Endothelial cell of umbilical vein (primary cell): ENCODE data around the gene PTPRT. TPM values are rescaled to one million over a fixed set of nuclear protein-coding genes. Genes with fewer than 3 reads are reported as not detected.

Experiments
- BruUV-seq: library from RNA; stranded (reverse); fragments of 400-500 nt; replicated peaks from 2 replicates; lab custom pipeline; 2021; lab: Mats Ljungman, UMichigan
- CTCF ChIA-PET: fragments of 300-600, 350-600 bp; sonication (Branson Sonifier 250); formaldehyde crosslinking; loops from one replicate; lab custom pipeline; 2021; ENCODE audit warnings: antibody characterized with exemption, inconsistent platforms; lab: Charles Lee
- POLR2A ChIA-PET: fragments of 300-600, 350-600 bp; sonication (Branson Sonifier 250); formaldehyde crosslinking; loops from one replicate; lab custom pipeline; 2021; ENCODE audit warnings: antibody characterized with exemption, inconsistent platforms; lab: Charles Lee
- DNase-seq: peaks from one replicate; pipeline ENCODE4 v3.0.0-alpha.2; 2011; ENCODE audit warnings: low read depth, low spot score
- FAIRE-seq: peaks from 2 replicates; lab custom pipeline; 2011; peaks lifted over from hg19 to GRCh38; lab: Jason Lieb, UNC
- H2AFZ ChIP-seq: 2 replicates; pipeline ENCODE4 v1.6.0; 2012; ENCODE audit warnings: low read depth, low read length, control low read depth, inconsistent platforms
- H3K27ac ChIP-seq: 2 replicates; pipeline ENCODE4 v1.5.1; 2011; ENCODE audit warnings: low read depth, mild to moderate bottlenecking, control low read depth, low read length, moderate library complexity; ENCODE audit not compliant: insufficient read depth
- H3K27me3 ChIP-seq, 2 experiments: 2 replicates each; pipeline versions ENCODE4 v1.6.0 to v1.6.1; 2011; ENCODE audit warnings: low read length in 2 of 2, mixed read lengths in 1 of 2; ENCODE audit not compliant: control insufficient read depth in 2 of 2, insufficient read depth in 2 of 2
- H3K36me3 ChIP-seq, 2 experiments: 2 replicates in 1 of 2; 3 replicates in 1 of 2; pipeline ENCODE4 v1.5.1; 2011; ENCODE audit warnings: low read length in 2 of 2, mild to moderate bottlenecking in 1 of 2, moderate library complexity in 1 of 2; ENCODE audit not compliant: control insufficient read depth in 2 of 2, insufficient read depth in 2 of 2; ENCODE audit errors: extremely low read depth in 1 of 2
- H3K4me1 ChIP-seq: 3 replicates; pipeline ENCODE4 v1.5.1; 2011; ENCODE audit warnings: mild to moderate bottlenecking, low read length; ENCODE audit not compliant: control insufficient read depth, insufficient read depth; ENCODE audit errors: extremely low read depth
- H3K4me2 ChIP-seq: 2 replicates; pipeline ENCODE4 v1.6.1; 2011; ENCODE audit warnings: low read length, control low read depth, mixed read lengths; ENCODE audit not compliant: insufficient read depth
- H3K4me3 ChIP-seq, 3 experiments: fragments of 200-600 bp in 1 of 3; sonication (generic), shearing (Covaris generic) in 1 of 3; replicated peaks in 1 of 3; 2 replicates each; pipeline ENCODE4 v1.5.1; 2011 to 2016; ENCODE audit warnings: control low read depth in 3 of 3, low read length in 3 of 3, mild to moderate bottlenecking in 2 of 3, inconsistent platforms in 1 of 3, low read depth in 1 of 3, moderate library complexity in 1 of 3; ENCODE audit not compliant: insufficient read depth in 1 of 3
- H3K79me2 ChIP-seq: 2 replicates; pipeline ENCODE4 v1.6.0; 2012; ENCODE audit warnings: low read length, inconsistent platforms; ENCODE audit not compliant: control insufficient read depth, insufficient read depth
- H3K9ac ChIP-seq: replicated peaks from 2 replicates; pipeline ENCODE3; 2011; ENCODE audit warnings: low read length, control low read depth; ENCODE audit not compliant: insufficient read depth; ENCODE audit errors: extremely low read depth
- H3K9me1 ChIP-seq: replicated peaks from 3 replicates; pipeline ENCODE4 v1.6.0; 2011; ENCODE audit warnings: mild to moderate bottlenecking, low read length; ENCODE audit not compliant: control insufficient read depth, insufficient read depth; ENCODE audit errors: extremely low read depth
- H3K9me3 ChIP-seq: replicated peaks from 2 replicates; pipeline ENCODE4 v1.5.1; 2012; ENCODE audit warnings: low read length, inconsistent platforms; ENCODE audit not compliant: control insufficient read depth, insufficient read depth
- H4K20me1 ChIP-seq: replicated peaks from 2 replicates; pipeline ENCODE3; 2011; ENCODE audit warnings: mild to moderate bottlenecking, low read length; ENCODE audit not compliant: control insufficient read depth, insufficient read depth; ENCODE audit errors: extremely low read depth
- CTCF ChIP-seq, 2 donors: IDR thresholded peaks; 1 replicate in 1 of 2; 2 replicates in 1 of 2; pipeline ENCODE4 v1.5.1; 2011; ENCODE audit warnings: low read length in 2 of 2, mild to moderate bottlenecking in 2 of 2, moderate library complexity in 2 of 2, control low read depth in 1 of 2, inconsistent platforms in 1 of 2, low read depth in 1 of 2; ENCODE audit not compliant: insufficient read depth in 1 of 2; ENCODE audit errors: extremely low read depth in 1 of 2
- FOS ChIP-seq: IDR thresholded peaks from 2 replicates; pipeline ENCODE4 v1.6.1; 2011; ENCODE audit warnings: mild to moderate bottlenecking, low read length, moderate library complexity, borderline replicate concordance; ENCODE audit not compliant: insufficient read depth
- GATA2 ChIP-seq: IDR thresholded peaks from 2 replicates; pipeline ENCODE4 v1.7.0; 2011; ENCODE audit warnings: low read depth, mild to moderate bottlenecking, moderate library complexity, mixed read lengths, low read length; ENCODE audit not compliant: insufficient read length, insufficient read depth
- MAX ChIP-seq: IDR thresholded peaks from 2 replicates; pipeline ENCODE4 v1.6.1; 2011; ENCODE audit not compliant: insufficient read depth, insufficient read length
- MYC ChIP-seq: IDR thresholded peaks from one replicate; pipeline ENCODE4 v1.6.1; 2011; ENCODE audit warnings: mild to moderate bottlenecking, low read depth, low read length
- POLR2A ChIP-seq: IDR thresholded peaks from 2 replicates; pipeline ENCODE4 v1.6.1; 2012; ENCODE audit warnings: low read depth, mild to moderate bottlenecking, control low read depth, low read length
- dilution Hi-C: fragments of 300-500 bp; cut with MboI; formaldehyde crosslinking; loops from one replicate; pipeline ENCODE4 v1.15.0; 2019; ENCODE audit warnings: low sequenced_read_pairs; ENCODE audit not compliant: extremely low pct_ligation_motif_present
- intact Hi-C: fragments of 100-400 bp; cut with micrococcal nuclease; formaldehyde crosslinking; loops from one replicate; pipeline ENCODE4 v1.10.0; 2022
- polyA plus RNA-seq, 4 experiments: library from polyadenylated mRNA; depleted of rRNA in 3 of 4; stranded (reverse) in 3 of 4; unstranded in 1 of 4; fragments of >200 nt; gene quantifications; 2 replicates each; pipeline versions ENCODE4 v1.2.1 to v1.2.3, GENCODE V29; 2011 to 2012; ENCODE audit warnings: missing spikeins in 1 of 4
- total RNA-seq: library from RNA; stranded (reverse); gene quantifications from 2 replicates; pipeline ENCODE4 v1.2.3, GENCODE V29; 2021

Gene PTPRT
- total and polyA plus RNA-seq, 2 donors (not counting 3 experiments of a cell fraction or from before 2014, with no cell fraction given) = not detected

- Histone ChIP-seq H3K9me3 (peaks cover 2% of the 10 kb centered on the region), H3K9ac (no peak overlapping the region), H3K27ac (no peak overlapping the region), H3K9me1 (no peaks in the 10 kb centered on the region), H3K27me3 (no peaks in the 10 kb centered on the region), H2AFZ (no peak overlapping the region), H4K20me1 (no peaks in the 10 kb centered on the region), H3K4me3 (no peak overlapping the region), H3K79me2 (no peaks in the 10 kb centered on the region), H3K4me2 (no peak overlapping the region), H3K4me1 (no peaks in the 10 kb centered on the region), H3K36me3 (no peaks in the 10 kb centered on the region)
- BruUV-seq = no TSS peak
- dilution Hi-C loops = no loop called here
- intact Hi-C loops = no loop called here
- POLR2A ChIA-PET = no interaction called here
- no peak for DNase-seq
- TF ChIP-seq GATA2 = no peak
- TF ChIP-seq FOS = no peak
- TF ChIP-seq MAX = no peak
- no peak for TF ChIP-seq CTCF (IDR thresholded peaks at IDR 0.05; ENCODE audit: extremely low read depth in 1 of 2, insufficient read depth in 1 of 2, low read depth in 1 of 2, low read length in 2 of 2)
- TF ChIP-seq POLR2A = no peak
- CTCF ChIA-PET = no interaction called here
- no peak for FAIRE-seq
Measured at GRCh38 chr20:42697962-42698361, 491.7 kb downstream of the PTPRT start.

GRCh38 chr20:42690842-42691437 lies 498.8 kb downstream of the PTPRT start:
- H3K9ac ChIP-seq = no peak overlapping the region

More at GRCh38 chr20:42690842-42691437, 498.8 kb downstream of the PTPRT start:
- intact Hi-C loops (no loop called here), dilution Hi-C loops (no loop called here)
- H3K4me3 ChIP-seq = no peak overlapping the region
- TF ChIP-seq MYC = no peak
- no peak for DNase-seq
- H2AFZ ChIP-seq = no peak overlapping the region
- H3K9me3 ChIP-seq = peaks cover 2% of the 10 kb centered on the region
- FAIRE-seq = no peak
- no TSS peak for BruUV-seq
- H3K79me2 ChIP-seq = no peaks in the 10 kb centered on the region
- H3K9me1 ChIP-seq = no peaks in the 10 kb centered on the region
- no peak overlapping the region for H3K27ac ChIP-seq
- no peak overlapping the region for H3K4me2 ChIP-seq
- no peaks in the 10 kb centered on the region for H4K20me1 ChIP-seq
- ChIA-PET CTCF (no interaction called here), POLR2A (no interaction called here)
- H3K4me1 ChIP-seq = no peaks in the 10 kb centered on the region
- no peaks in the 10 kb centered on the region for H3K36me3 ChIP-seq
- no peaks in the 10 kb centered on the region for H3K27me3 ChIP-seq
